ENCODE measurements around the gene DGKD.
A peak's percentile ranks its signal among the peaks of the same experiment; 100 is the strongest.

The DGKD gene

DNA sequence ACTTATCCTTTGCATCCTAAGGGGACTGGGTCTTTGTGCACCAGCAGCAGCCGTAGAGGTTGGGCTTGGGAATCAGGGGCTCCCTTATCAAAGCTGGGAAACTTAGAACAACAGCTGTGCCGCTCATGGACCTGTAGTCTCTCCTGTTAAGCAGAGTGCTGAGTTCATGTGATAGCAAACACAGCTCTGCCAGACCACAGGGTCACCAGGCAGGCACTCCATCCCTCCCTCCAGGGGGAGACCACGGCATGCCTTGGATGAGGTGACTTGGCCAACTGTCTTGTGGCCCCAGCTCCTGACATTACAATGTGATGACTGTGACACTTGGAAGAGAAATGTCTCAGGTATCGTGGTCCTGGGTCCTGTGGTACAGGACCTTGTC lies 60.0 kb downstream of the DGKD start:
- no peak for DNase-seq

DNA sequence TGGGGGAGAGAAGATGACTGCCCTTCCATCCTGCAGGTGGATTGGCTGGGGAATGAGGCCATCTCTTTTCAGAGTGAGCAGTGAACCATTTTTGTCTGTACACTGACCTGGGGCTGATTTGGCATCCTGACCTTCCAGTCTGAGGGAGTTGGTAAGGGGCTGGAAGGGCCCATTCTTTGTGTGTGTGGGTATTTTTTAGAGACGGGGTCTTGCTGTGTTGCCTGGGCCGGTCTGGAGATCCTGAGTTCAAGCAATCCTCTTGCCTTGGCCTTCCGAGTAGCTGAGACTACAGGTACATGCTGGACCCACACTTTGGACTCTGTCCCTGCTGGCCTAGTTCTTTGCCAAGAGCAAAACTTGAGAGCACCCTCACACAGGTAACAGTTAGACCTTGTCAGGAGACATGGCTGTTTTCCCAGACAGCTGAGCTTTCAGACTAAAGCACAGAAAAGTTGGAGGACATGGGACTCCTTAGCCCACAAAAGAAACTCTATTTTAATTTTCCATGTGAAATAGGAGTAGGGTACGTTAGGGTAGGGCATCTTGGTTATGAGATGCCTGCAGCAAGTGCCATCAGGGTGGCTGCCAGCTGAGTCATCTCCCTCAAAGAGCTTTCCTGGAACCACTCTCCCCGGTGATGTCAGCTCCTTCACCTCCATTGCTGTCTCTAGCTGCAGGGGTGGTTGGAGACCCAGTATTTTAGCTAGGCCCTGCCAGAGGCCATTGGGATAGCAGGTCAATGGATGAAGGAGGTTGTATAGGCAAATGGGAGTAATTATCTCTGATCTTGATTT lies 60.7 kb downstream of the DGKD start:
- no peak for DNase-seq

DNA sequence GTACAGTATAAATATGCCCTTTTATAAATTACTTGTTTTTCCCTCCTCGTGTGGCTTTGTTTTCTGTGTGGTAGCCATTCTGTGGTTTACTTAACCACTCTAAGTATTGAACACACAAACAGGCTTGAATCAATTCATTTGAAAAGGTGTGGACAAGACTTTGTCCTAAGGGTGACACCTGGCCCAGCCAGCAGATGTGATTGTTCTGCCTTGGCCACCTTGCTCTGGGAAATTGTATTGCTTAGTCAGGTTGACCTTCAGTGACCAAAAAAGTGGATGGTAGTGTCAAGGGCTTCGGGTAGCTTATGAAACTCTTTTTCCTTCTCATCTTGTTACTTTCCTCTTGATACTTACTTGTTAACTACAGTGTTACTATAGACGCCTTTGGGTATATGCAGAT lies 61.9 kb downstream of the DGKD start:
- DNase-seq = no peak

DNA sequence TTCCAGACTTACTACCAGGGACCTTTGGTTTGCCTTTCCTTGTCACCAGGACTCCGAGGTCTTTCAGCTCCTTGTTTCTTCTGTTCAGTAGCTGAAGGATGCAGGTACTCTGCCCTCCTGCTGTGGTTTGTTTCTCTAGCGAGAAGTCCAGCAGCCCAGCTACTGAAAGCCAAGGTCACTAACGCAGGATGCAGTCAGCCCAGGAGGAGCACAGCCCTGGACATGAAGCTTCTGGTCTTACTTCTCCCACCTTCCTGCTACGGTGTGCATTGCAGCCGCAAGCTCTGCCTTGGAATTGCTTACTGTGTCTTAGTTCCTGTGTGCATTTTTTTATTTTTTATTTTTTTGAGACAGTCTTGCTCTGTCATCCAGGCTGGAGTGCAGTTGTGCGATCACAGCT lies 62.4 kb downstream of the DGKD start:
- DNase-seq = no peak

DNA sequence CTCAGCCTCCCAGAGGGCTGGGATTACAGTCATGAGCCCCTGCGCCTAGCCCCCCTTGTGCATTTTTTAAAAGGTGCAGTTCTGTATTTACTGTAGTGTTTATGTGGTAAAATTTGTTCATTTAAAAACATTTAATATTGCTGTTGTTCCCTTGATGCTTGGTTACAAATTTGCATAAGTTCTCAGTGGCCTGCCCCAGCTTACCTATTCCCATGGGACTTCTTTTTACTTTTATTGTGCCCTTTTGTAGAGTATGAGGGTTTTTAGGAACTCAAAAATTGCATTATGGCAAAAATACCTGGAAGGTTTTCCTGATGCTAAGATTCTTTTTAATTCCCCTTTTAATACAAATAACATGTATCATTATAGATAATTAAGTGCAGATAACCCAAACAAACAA lies 63.0 kb downstream of the DGKD start:
- DNase-seq = no peak

DNA sequence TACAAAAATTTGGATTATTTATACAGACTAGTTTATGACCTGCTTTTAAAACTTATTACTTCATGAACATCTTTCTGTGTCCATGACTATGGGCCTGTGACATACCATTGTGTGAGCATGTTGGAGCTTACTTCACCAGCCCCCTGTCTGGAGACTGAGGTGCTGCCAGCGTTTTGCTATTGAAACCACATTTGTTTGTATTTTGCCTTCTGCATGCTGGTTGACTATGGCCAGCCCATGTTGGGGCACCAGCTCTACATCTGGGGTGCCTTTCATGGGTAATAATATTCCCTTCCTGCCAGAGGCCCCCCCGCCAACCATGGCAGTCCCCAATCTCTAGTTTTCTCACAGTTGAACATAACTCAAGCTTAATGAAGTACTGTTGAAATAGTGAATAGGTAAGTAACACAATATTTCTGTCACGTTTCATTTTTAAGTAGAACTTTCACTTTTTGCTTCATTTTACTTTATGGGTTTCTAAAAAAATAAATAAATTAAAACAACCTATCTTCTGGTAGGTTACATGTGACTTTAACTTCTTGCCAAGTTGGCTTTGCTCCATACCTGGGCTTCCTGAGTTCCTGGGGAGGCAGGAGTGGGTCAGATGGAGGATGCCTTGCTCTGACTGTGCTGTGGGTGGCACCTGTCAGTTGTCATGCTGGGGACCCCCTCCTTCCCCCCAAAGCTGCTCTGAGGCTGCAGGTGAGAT lies 63.9 kb downstream of the DGKD start:
- DNase-seq = no peak

DNA sequence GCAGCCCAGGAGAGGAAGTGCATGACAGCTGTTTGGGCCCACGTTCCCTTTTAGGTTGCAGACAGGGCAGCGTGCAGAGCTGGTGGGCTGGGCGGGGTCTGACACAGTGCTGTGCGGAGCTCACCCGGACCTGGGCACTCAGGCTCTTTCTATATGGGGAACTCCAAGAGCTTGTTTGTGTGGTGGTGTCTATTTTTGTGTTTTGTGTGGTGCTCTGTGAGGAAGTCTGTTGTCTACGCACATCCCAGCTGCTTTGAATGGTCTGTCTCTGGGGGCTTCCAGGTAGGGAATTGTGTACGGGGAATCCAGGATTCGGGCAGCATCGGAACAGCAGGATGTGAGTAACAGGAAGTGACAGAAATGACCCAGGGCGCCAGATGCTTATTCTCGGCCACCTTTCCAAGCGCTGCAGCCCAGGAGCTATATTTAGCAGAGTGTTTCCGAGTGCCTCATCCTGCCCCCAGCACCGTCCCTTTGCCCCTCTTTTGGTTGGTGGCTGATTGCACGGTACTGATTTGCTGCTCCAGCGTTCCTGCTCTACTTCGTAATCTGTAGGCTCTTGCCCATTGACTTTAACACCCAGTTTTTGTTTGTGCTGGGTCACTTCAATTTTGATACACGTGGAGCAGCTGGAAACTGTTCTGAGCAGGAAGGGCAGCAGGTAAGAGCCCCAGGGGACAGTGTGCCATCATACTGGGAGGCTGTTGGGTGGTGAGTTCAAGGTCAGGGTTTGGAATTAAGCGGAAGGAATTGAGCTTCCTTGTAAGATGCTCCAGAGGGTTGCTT lies 64.7 kb downstream of the DGKD start:
- DNase-seq = no peak

DNA sequence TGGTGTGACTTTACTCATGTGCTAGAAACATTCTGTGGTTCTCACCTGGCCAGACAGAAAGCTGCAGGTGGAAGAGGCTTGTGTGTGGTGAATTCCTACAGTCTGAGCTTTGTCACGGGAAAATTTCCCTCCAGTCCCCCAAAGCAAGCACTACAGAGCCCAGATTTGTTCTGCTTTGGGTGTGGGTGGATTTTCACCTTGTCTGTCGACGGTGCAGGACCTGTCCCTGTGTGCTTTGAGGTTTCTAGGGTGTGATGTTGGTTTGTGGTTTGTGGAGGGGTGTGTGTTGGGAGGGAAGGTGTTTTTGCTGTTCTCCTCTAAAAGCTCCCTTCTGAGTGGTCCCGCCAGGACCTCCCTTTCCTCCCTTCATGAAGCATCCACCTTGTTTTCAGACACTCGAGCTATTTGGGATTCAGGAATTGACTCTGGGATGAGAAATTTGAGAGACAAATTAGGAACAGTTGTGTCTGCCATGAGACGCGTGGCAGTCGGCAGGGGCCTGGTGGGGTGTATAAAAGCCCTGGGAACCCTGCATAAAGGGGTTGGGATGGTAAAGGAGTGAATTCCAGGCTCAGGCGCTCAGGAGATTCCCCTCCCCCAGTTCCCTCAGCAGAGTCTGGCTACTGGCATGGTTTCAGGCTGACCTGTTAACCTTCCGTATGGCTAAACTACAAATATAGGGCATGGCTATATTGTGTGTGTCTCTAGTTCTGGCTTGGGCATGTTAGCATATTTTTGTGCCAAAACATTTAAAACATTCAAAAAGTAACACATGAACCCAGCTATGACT lies 65.5 kb downstream of the DGKD start:
- DNase-seq = no peak

DNA sequence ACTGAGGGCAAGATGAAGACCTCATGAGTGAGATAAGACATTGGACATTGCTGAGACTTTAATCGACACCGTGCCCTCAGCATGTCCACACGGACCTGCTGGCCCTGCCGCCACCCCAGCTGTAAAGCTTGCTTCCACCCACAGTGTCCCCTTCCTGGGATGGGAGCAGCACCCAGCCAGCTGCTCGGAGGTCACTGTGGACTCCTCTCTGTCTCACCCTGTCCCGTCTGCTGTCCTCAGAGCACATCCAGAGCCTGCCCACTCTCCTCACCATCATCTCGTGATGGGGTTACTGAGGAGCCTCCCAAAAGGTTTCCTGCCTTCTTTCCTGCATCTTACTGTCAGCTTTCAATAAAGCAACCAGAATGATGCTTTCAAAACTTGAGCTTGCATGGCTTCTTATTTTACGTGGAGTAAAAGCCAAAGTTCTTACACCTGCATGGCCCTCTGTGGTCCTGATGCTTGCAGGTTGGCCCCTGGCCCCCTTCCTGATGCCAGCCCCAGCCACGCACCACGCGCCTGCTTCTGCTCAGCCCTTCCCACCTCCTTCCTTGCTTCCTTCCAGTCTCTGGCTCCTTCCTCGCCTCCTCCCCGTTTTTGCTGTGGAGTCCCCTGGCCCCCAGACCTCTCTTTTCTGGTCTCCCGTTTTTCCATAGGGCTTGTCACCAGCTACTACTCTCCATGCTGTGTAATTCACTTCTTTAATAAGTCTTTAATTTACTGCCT lies 67.0 kb downstream of the DGKD start:
- no peak for DNase-seq

DNA sequence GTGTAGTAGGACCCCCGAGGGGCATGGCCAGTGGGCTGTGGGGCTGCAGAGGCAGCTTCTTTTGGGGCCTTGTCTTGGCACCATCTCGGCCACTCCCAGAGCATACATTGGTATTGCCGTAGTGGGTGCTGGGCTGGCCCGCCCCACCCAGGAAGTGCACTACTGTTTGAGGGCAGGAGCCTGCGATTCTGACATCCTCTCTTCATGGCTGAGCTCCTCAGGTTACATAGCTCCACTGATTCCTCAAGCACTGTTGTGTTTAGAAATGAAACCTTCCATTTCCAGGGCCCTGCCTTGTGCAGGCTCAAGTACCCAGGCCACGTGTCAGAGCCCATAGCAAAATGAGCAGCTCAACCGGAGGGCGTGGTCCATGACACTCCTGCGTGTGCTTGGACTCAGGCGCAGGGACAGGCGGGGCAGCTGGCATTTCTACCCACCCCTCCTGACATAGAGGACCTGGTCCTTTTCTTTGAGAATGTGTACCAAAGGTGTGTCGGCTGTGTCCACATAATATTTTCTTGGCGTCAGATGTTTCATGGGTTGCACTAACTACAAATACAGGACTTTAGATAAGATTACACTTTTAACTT lies 67.9 kb downstream of the DGKD start:
- DNase-seq = no peak

DNA sequence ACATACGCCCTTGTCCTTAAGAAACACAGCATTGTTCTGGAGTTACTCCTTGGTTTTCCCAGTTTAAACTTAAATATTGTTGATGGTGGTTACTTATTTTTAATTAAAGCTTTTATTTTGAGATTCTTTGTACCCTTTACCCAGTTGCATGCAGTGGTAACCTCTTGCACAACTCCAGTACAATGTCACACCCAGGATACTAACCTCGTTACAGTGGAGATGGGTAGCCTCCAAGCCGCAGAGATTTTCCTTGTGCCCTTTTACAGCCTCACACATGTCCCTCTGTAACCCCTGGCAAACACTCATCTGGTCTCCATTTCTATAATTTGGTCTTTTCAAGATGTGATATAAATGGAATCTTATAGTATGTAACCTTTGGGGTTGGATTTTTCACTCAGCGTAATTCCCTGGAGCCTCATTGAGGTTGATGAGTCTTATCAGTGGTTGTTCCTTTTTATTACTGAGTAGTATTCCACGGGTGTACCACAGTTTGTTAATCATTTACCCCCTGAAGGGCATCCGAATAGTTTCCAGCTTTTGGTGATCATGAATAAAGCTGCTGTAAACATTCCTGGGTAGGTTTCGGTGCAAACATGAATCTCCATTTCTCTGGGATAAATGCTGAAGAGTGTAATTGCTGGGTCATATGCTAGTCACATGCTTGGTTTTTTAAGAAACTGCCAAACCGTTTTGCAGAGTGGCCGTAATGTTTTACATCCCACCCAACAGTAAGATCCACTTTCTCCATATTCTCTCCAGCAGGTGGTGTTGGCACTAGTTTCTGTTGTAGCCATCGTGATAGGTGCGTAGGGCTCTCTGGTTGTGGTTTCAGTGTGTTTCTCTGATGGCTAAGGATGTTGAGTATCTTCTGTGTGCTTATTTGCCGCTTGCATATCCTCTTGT lies 68.6 kb downstream of the DGKD start:
- no peak for DNase-seq

DNA sequence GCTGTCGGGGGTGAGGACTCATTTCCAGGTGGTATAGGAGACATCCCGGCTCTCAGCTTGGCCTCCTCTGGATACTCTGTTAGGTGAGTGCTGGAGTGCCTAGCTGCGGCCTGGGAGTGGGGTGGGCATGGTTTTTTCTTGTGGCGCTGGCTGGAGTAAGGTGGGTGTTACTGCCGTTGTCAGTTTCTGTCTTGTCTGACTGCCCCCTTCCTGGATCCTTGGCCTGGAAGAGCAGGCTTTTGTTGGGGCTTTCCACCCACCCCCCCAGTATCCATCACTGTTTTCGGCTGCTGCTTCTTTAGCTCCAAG lies 69.2 kb downstream of the DGKD start:
- no peak for DNase-seq

DNA sequence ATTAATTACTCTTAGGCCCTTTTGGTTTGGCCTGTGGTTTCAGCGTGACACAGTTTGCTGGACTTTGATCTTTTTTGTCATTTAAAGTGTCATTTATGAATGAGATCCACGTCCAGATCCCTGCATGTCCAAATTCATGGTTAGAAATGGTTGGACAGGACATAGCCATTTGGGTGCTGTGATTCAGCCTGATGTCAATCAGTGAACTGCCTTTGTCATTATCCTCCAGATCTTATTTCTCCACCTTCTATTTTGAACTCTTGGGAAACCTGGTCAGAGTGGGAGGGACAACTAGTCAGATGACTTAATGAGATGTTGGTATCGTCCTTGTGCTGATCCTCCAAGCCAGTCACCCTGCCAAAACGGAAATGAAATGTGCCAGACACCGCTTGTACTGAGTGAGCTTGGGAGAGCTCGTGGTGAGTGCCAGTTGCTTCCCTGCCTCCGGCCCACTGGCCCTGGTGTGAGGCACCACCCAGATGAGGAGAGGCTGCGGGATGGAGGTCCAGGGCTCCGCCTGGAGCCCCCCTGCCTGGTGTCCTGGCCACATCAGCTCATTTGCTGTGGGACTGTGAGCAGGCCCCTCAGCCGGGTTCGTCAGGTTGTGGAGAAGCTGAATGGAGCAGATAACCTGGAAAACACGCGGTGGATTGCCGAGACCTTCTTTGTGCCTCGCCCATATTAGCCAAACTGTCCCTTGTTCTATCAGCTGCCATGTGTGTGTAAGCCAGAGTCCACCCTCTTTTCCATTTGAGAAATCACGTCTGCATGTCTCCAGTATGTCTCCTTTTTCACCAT lies 70.1 kb downstream of the DGKD start:
- no peak for DNase-seq

DNA sequence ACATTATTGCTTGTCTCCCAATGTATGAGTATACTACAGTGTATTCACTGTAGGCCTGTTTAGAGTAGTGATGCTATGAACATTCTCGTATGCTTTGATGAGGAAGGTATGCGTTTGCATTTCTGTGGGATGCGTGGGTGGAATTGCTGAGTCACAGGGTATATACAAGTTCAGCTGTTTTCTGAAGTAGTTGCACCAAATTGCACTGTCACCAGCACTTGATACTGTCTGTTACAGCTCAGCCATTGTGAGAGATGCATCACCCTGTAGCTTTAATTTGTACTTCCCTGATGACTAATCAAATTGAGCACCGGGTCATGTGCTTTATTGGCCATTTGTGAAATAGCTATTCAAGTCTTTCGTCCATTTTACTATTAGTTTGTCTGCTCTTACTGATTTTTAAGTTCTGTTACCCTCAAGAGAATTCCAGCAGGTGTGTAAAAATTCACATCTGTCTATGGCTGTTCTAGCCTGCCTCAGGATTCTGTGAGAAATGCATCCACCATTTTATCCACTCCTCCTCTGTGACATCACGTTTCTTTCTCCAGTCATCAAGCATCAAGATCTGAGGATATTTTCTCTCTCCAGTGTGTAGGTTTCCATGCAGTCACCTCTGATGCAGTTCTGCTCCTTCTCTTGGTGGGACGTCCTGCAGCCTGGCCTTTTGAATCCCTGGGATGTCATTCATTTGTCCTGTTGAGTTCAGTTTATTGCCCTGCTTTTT lies 72.5 kb downstream of the DGKD start:
- peak in 1 of 2 experiments; percentile 26 for DNase-seq

DNA sequence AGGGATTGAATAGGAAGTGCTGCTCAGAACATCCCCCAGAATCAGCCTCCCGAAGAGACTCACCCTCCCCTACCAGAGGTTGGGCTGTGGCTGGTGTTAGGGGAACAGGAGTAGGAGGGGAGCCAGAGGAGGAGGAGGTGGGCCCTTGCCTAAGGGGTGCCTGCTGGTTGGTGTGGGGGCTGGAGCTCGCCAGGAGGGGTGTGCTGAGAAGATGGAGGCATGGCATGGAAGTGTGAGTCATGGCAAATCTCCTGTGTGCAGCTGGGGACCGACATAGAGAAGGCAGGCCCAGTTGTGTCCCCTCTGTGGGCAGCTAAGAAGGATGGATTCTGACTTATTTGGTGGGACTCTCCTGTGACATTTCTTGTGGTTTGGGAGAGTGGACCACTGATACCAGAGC lies 73.7 kb downstream of the DGKD start:
- no peak for DNase-seq

DNA sequence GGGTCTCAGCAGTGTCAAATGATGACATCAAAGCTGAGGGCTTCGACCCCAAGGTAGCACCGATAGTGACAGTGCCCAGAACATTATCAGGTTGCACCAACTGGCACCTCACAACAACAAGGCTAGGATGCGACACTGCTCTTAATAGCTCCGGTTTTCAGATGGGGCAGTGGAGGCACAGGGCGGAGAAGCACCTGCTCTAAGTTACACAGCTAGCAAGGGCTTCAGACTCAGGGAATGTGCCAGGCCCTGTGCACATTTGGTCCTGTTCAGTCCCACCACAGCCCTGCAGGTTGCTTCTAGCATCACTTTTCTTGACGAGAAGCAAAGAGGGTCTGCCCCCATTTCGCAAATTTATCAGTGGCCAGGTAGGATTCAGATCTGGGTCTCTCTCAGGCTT lies 74.1 kb downstream of the DGKD start:
- DNase-seq = no peak

DNA sequence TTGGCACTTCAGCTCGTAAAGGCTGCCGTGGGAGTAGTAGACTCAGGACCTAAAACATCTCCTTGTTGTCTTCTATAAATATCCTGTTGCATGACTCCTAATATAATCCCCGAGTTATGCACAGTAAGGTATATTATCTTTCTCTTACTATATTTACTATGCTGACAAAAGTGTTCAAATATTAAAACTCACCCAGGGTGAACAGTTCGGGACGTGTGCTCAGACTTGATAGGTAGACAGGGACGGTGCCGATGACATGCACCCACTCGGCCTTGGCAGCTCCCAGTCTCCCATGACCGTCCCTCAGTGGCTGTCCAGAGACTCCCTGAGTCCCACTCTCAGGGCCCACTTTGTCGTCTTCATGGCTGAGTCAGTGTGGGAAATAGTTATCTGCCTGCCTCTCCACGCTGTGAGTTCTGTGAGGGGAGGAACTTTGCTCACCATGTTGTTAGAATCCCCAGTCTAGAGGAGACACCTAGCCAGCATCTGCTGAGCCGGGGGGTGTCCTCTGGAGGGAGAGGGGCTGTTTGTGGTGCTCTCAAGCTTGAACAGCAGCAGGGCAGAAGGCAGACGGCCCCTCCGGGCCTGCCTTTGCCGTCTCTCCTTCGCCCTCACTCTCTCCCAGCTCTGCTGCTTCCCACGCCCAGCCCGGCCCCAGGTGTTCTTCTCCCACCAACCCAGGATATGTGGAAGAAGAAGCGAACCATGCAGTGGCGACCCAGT lies 75.0 kb downstream of the DGKD start:
- DNase-seq = no peak

DNA sequence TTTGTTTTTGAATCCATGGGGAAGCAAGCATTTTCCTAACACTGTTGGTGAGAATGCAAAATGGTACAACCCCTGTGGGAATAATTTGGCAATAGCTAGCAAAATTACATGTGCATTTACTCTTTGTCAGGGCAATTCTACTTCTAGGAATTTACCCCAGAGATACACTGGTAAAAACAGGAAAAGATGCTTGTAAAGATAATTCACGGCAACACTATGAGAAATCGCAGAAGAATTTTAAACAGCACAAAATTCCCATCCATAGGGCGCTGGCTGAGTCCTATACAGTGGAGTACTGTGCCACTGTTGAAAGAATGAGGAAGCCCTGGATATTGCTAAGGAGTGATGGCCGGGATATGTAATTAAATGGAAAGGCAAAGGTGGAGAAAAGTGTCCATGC lies 75.8 kb downstream of the DGKD start:
- no peak for DNase-seq

DNA sequence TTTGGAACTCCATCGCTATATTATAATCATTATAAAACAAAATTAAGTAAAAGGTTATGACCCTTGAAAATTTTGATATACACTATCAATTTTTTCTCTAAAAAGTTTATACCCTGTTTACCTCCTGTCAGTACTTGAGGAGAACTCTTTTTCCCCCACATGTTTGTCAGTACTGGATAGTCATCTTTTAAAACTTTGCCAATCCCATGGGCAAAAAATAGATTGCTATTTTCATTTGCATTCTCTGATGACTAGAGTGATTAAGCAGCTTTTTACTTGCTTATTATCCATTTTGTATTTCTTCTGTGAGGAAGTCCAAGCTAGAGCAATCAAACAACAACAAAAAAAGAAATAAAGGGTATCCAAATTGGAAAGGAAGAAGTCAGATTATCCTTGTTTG lies 76.4 kb downstream of the DGKD start:
- no peak for DNase-seq

Measured in AML-193 (cell line).